B cell (primary cell): Measurements from ENCODE around the gene ELAPOR1. TPM values are rescaled to one million over a fixed set of nuclear protein-coding genes. Genes with fewer than 3 reads are reported as not detected.

Source experiments
- ATAC-seq: fragments of 200-7000 bp; cut with Tn5 transposase; one replicate; pipeline ENCODE4 v1.10.0; 2021; ENCODE audit warnings: low read depth, mild to moderate bottlenecking, moderate number of reproducible peaks, moderate library complexity
- CTCF ChIA-PET: fragments of 350-600 bp; sonication (Branson Sonifier 250); formaldehyde crosslinking; loops from one replicate; lab custom pipeline; 2021; ENCODE audit warnings: antibody characterized with exemption, inconsistent platforms; lab: Charles Lee
- POLR2A ChIA-PET: fragments of 350-600 bp; sonication (Branson Sonifier 250); formaldehyde crosslinking; loops from one replicate; lab custom pipeline; 2021; ENCODE audit warnings: antibody characterized with exemption; lab: Charles Lee
- DNase-seq: peaks from one replicate; pipeline ENCODE4 v3.0.0; 2013
- H2AFZ ChIP-seq: 2 replicates; pipeline ENCODE4 v1.6.1; 2012; ENCODE audit warnings: mild to moderate bottlenecking, low read depth, low read length; ENCODE audit not compliant: insufficient read depth, poor library complexity, severe bottlenecking
- H3K27ac ChIP-seq, 2 donors: 1 replicate in 1 of 2; 2 replicates in 1 of 2; pipeline ENCODE4 v1.5.1; 2012 to 2013; ENCODE audit warnings: low read length in 2 of 2, mild to moderate bottlenecking in 2 of 2, moderate library complexity in 1 of 2
- H3K27me3 ChIP-seq, 4 experiments: fragments of 200-600 bp in 1 of 4; sonication (generic) in 1 of 4; replicated peaks in 1 of 4; 1 replicate in 2 of 4; 2 replicates in 2 of 4; pipeline versions ENCODE4 v1.6.1 to v1.7.0; 2013 to 2016; ENCODE audit warnings: low read length in 3 of 4, mild to moderate bottlenecking in 2 of 4, mixed read lengths in 1 of 4, moderate library complexity in 1 of 4; ENCODE audit not compliant: insufficient read depth in 4 of 4, control insufficient read depth in 3 of 4; ENCODE audit errors: control extremely low read depth in 1 of 4
- H3K36me3 ChIP-seq, 2 experiments: replicated peaks in 1 of 2; 1 replicate in 1 of 2; 2 replicates in 1 of 2; pipeline versions ENCODE4 v1.6.1 to v1.7.1; 2013; ENCODE audit warnings: low read length in 1 of 2; ENCODE audit not compliant: insufficient read depth in 2 of 2, control insufficient read depth in 1 of 2; ENCODE audit errors: control extremely low read depth in 1 of 2, extremely low read depth in 1 of 2
- H3K4me1 ChIP-seq, 2 donors: fragments of 200-600 bp in 1 of 2; sonication (generic) in 1 of 2; 1 replicate in 1 of 2; 2 replicates in 1 of 2; pipeline versions ENCODE4 v1.5.1 to v1.6.1; 2013 to 2017; ENCODE audit warnings: low read length in 2 of 2; ENCODE audit not compliant: control insufficient read depth in 2 of 2, insufficient read depth in 2 of 2
- H3K4me2 ChIP-seq: replicated peaks from 2 replicates; pipeline ENCODE3; 2012; ENCODE audit warnings: mild to moderate bottlenecking, low read depth, low read length; ENCODE audit not compliant: poor library complexity, severe bottlenecking
- H3K4me3 ChIP-seq, 5 experiments: fragments of 200-600 bp in 1 of 5; sonication (generic) in 1 of 5; 1 replicate in 3 of 5; 2 replicates in 2 of 5; pipeline versions ENCODE4 v1.5.1 to v1.7.0; 2011 to 2016; ENCODE audit warnings: low read length in 4 of 5, mild to moderate bottlenecking in 4 of 5, low read depth in 2 of 5, control low read depth in 1 of 5, moderate library complexity in 1 of 5; ENCODE audit not compliant: insufficient read depth in 1 of 5; ENCODE audit errors: control extremely low read depth in 1 of 5, extremely low read depth in 1 of 5
- H3K79me2 ChIP-seq: fragments of 200-600 bp; sonication (generic); one replicate; pipeline ENCODE4 v1.6.0; 2016; ENCODE audit warnings: low read length; ENCODE audit not compliant: control insufficient read depth, insufficient read depth
- H3K9ac ChIP-seq: fragments of 200-600 bp; sonication (generic); 2 replicates; pipeline ENCODE4 v1.6.1; 2017; ENCODE audit warnings: mild to moderate bottlenecking, low read length, moderate library complexity
- H3K9me3 ChIP-seq, 3 donors: one replicate each; pipeline versions ENCODE4 v1.6.1 to v1.7.1; 2013; ENCODE audit warnings: low read length in 2 of 3; ENCODE audit not compliant: control insufficient read depth in 2 of 3, insufficient read depth in 1 of 3; ENCODE audit errors: control extremely low read depth in 1 of 3
- H4K20me1 ChIP-seq: 2 replicates; pipeline ENCODE4 v1.6.0; 2012; ENCODE audit warnings: mild to moderate bottlenecking, low read length; ENCODE audit not compliant: insufficient read depth, control insufficient read depth, poor library complexity, severe bottlenecking
- H3K27ac Mint-ChIP-seq: one replicate; pipeline ENCODE4 v1.8.0; 2021; ENCODE audit warnings: mixed read lengths
- H3K27me3 Mint-ChIP-seq: one replicate; pipeline ENCODE4 v1.8.0; 2021; ENCODE audit warnings: mixed read lengths
- H3K4me1 Mint-ChIP-seq: one replicate; pipeline ENCODE4 v1.8.0; 2021; ENCODE audit warnings: mixed read lengths
- H3K4me3 Mint-ChIP-seq: one replicate; pipeline ENCODE4 v1.8.0; 2021; ENCODE audit warnings: mixed read lengths
- H3K9me3 Mint-ChIP-seq: one replicate; pipeline ENCODE4 v1.8.0; 2022; ENCODE audit warnings: mixed read lengths; ENCODE audit not compliant: insufficient read depth
- CTCF ChIP-seq: fragments of 200-600 bp; IDR thresholded peaks from one replicate; pipeline ENCODE4 v1.8.0; 2022; ENCODE audit warnings: antibody characterized with exemption, mild to moderate bottlenecking
- EZH2 ChIP-seq: IDR thresholded peaks from 2 replicates; pipeline ENCODE4 v1.6.1; 2012; ENCODE audit warnings: borderline replicate concordance, low read depth, mild to moderate bottlenecking, moderate library complexity, low read length; ENCODE audit not compliant: insufficient read depth, poor library complexity, severe bottlenecking
- WGBS: methylation state at CpG from one replicate; pipeline ENCODE4 v1.1.5; 2013; ENCODE audit warnings: missing lambda C conversion rate; ENCODE audit not compliant: insufficient coverage; 5-methylcytosine and 5-hydroxymethylcytosine counted together
- intact Hi-C: fragments of 100-400 bp; cut with micrococcal nuclease; formaldehyde crosslinking; loops from one replicate; pipeline ENCODE4 v1.10.0; 2022
- polyA plus RNA-seq: library from polyadenylated mRNA; depleted of rRNA; stranded (reverse); fragments of >200 nt; gene quantifications from 2 replicates; pipeline ENCODE4 v1.2.3, GENCODE V29; 2012
- total RNA-seq, 2 donors: library from RNA; stranded (reverse); fragments of 120-200 nt in 1 of 2; gene quantifications; 1 replicate in 1 of 2; 2 replicates in 1 of 2; pipeline versions ENCODE4 v1.2.3 to v1.2.4, GENCODE V29; 2013 to 2022

Gene ELAPOR1
- total and polyA plus RNA-seq, 2 donors (not counting 1 experiment from before 2014, with no cell fraction given): 2.2 to 2.3 TPM

DNA sequence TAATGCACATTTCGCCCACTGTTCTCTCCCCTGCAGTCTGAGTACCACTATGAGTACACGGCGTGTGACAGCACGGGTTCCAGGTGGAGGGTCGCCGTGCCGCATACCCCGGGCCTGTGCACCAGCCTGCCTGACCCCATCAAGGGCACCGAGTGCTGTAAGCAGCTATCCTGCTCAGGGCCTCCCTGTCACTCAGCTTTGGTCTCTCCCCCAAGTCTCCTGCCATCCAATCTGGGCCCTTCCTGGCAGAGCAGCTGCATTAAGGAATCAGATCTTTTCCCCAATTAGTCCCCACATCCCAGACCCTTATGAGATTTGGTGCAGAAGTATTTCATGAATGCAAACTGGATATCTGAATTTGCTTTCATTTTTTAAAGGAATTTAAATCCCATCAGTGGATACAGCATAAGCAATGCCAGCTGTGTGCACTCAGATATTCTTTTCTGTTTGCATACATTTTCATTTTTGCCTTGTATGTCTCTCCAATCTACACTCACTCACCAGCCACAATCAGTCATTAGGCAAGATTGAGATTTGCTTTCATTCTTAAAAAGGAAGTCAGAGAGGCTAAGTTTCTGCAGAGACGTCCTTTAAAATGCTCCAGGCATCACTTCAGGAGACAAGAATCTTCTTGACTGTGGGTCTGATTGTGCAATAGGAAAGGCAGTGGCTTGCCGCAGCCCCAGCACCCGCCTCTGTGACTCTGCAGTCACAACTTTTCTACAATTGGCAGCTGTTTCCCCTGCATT is 48.1 kb downstream of the ELAPOR1 start:
- TF ChIP-seq CTCF (no peak), EZH2 (no peak)
- H3K9ac ChIP-seq: no peak overlapping the region
- Mint-ChIP-seq H3K27ac (no peak overlapping the region), H3K9me3 (no peaks in the 10 kb centered on the region), H3K4me3 (no peak overlapping the region), H3K27me3 (no peaks in the 10 kb centered on the region), H3K4me1 (peaks cover 10% of the 10 kb centered on the region)
- H4K20me1 ChIP-seq: no peaks in the 10 kb centered on the region
- ATAC-seq (no peak), DNase-seq (no peak)
- no peak overlapping the region for H3K27ac ChIP-seq
- H3K4me3 ChIP-seq: no peak overlapping the region
- intact Hi-C loops: no loop called here
- no peaks in the 10 kb centered on the region for H3K79me2 ChIP-seq
- ChIA-PET CTCF (no interaction called here), POLR2A (no interaction called here)
- no peak overlapping the region for H3K4me2 ChIP-seq
- no peaks in the 10 kb centered on the region for H3K36me3 ChIP-seq
- H2AFZ ChIP-seq: peak overlapping the region; percentile 14
- H3K27me3 ChIP-seq: peaks cover 0 to 1% (median 0%) of the 10 kb centered on the region in 4 experiments
- H3K9me3 ChIP-seq: no peaks in the 10 kb centered on the region
- WGBS: 76% methylated on average over 10 of the region's 12 CpGs
- H3K4me1 ChIP-seq: no peaks in the 10 kb centered on the region

DNA sequence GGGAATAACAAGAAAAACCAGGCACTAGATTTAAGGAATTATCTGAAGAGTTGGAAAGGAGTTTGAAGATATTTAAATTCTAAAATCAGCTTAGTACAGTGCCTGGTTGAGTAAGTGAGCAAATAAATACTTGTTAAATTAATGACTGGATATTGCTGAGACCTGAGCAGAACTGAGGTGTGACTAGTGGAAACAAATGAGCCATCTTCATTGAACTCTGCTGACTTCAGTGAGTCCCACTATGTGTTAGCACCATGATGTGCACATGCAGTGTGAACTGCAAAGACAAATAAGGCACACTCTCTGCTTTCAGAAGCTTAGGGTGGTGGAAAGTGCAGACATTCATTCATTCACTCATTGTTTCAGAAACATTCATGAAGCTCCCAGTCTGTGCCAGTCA is 48.7 kb downstream of the ELAPOR1 start:
- ChIA-PET CTCF (no interaction called here), POLR2A (no interaction called here)
- H4K20me1 ChIP-seq: no peaks in the 10 kb centered on the region
- H3K27ac ChIP-seq: no peak overlapping the region
- H3K4me1 Mint-ChIP-seq: peaks cover 10% of the 10 kb centered on the region
- intact Hi-C loops: no loop called here
- no peaks in the 10 kb centered on the region for H3K9me3 Mint-ChIP-seq
- TF ChIP-seq EZH2 (no peak), CTCF (no peak)
- H3K27me3 Mint-ChIP-seq: peaks cover 2% of the 10 kb centered on the region
- ATAC-seq: no peak
- no peaks in the 10 kb centered on the region for H3K9me3 ChIP-seq
- no peak overlapping the region for H3K4me3 Mint-ChIP-seq
- H3K4me1 ChIP-seq: no peaks in the 10 kb centered on the region
- no peaks in the 10 kb centered on the region for H3K36me3 ChIP-seq
- no peak overlapping the region for H3K4me3 ChIP-seq
- H3K79me2 ChIP-seq: no peaks in the 10 kb centered on the region
- H3K9ac ChIP-seq: no peak overlapping the region
- no peak overlapping the region for H3K4me2 ChIP-seq
- no peak overlapping the region for H3K27ac Mint-ChIP-seq
- DNase-seq: no peak
- peaks cover 0 to 3% (median 0%) of the 10 kb centered on the region in 4 experiments for H3K27me3 ChIP-seq
- H2AFZ ChIP-seq: peak overlapping the region; percentile 14
